C4-2B (cell line): Measurements from ENCODE around the gene LMF1.

Experiments used
- H3K27ac ChIP-seq: fragments of 450-650 bp; 2 replicates; pipeline ENCODE4 v1.5.1; 2017
- CTCF ChIP-seq: fragments of 450-650 bp; conservative IDR thresholded peaks from 2 replicates; pipeline ENCODE4 v1.5.1; 2017; ENCODE audit warnings: mild to moderate bottlenecking
- ZFX ChIP-seq: fragments of 450-650 bp; IDR thresholded peaks from 2 replicates; pipeline ENCODE4 v1.6.1; 2017

LMF1 gene

GRCh38 chr16:970766-971581 lies at the start of gene LMF1:
Gene LMF1, minus strand, starts transcription at chr16:970984. Its CDS starts 4 bp downstream, at chr16:970980.
- peak; percentile 40; the same call in 1 of the 2 replicates for TF ChIP-seq ZFX
- TF ChIP-seq CTCF, result no peak
- peak within 1 kb of the TSS; percentile 97 for H3K27ac ChIP-seq

GRCh38 chr16:1020091-1020399 lies 49.3 kb upstream of the LMF1 start:
- TF ChIP-seq CTCF (no peak), ZFX (no peak)
- H3K27ac ChIP-seq, result no peak overlapping the region

- TF ChIP-seq CTCF, result no peak
- TF ChIP-seq ZFX, result no peak
- no peak overlapping the region for H3K27ac ChIP-seq
These were observed 48.7 kb upstream of the LMF1 start for GRCh38 chr16:1019231-1020090.

- H3K27ac ChIP-seq, result no peak overlapping the region
These were observed 47.8 kb upstream of the LMF1 start for GRCh38 chr16:1018447-1019198.

GRCh38 chr16:1014771-1015495 lies 44.1 kb upstream of the LMF1 start:
- H3K27ac ChIP-seq, result no peak overlapping the region
- TF ChIP-seq CTCF (no peak), ZFX (no peak)

More at GRCh38 chr16:1018447-1019198, 47.8 kb upstream of the LMF1 start:
- no peak for TF ChIP-seq ZFX
- no peak for TF ChIP-seq CTCF

GRCh38 chr16:1014221-1014620 lies 43.4 kb upstream of the LMF1 start:
- TF ChIP-seq ZFX (no peak), CTCF (no peak)
- no peak overlapping the region for H3K27ac ChIP-seq
